ENCODE measurements around the gene GMIP.

Gene GMIP

DNA sequence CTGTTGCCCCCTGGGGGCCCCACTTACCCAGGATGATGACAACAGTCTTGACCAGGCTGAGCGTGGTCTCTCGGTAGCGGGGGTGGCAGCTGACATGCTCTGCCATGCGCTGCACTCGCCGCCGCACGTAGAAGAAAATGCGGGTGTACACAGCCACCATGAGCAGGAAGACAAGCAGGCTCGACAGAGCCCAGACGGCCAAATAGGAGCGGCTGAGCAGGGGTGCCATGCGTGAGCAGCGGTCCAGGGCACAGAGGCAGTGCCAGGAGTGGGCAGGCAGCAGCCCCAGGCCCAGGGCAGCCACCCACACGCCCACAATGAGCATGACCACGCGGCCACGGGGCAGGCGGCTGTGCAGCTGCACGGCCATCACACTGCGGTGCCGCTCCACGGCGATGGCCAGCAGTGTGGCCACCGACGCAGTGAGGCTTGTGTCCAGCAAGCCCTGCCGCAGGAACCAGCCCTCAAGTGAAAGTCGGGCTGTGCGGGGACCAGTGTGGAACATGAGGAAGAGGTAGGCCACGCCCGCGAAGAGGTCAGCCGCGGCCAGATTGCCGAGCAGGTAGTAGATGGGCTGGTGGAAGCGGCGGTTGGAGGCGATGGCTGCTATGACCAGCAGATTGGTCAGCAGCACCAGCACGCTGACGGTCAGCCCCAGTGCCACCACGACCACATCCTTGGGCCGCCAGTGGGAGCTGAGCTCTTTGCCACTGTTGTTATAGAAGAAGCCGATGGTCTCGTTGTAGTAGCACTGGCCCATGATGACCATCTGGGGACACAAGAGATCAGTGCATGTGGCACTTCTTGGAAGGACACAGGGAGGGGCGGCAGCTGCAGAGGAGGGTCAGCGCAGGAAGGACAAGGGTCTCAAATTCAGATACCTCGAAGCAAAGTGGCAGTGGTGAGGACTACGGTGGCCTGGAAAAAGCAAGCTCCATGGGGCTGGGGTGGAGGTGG lies 16.7 kb downstream of the GMIP start:
- Histone ChIP-seq H3K4me1 (ENCODE audit: control insufficient read depth, insufficient read depth, low read depth, low read length) (peaks cover 20% of the 10 kb centered on the region), H3K27ac (ENCODE audit: low read length, poor library complexity, severe bottlenecking) (no peak overlapping the region), H3K36me3 (ENCODE audit: control insufficient read depth in 1 of 2, insufficient read depth in 2 of 2, low read depth in 1 of 2, low read length in 2 of 2) (peaks cover 8 to 42% of the 10 kb centered on the region in 2 experiments), H3K14ac (ENCODE audit: low read length in 2 of 2) (peak overlapping the region in 1 of 2 experiments; percentile 74), H3K9me3 (ENCODE audit: control insufficient read depth, low read length) (no peaks in the 10 kb centered on the region), H2BK15ac (ENCODE audit: low read depth, poor library complexity, severe bottlenecking) (no peak overlapping the region), H2BK120ac (ENCODE audit: low read depth, low read length) (no peak overlapping the region), H3K4ac (ENCODE audit: low read depth in 1 of 2, low read length in 2 of 2) (no peak overlapping the region), H4K91ac (ENCODE audit: low read length) (no peak overlapping the region), H3K18ac (ENCODE audit: low read depth in 1 of 2, low read length in 2 of 2) (no peak overlapping the region), H2BK5ac (ENCODE audit: low read depth, low read length, poor library complexity, severe bottlenecking) (no peak overlapping the region), H2AK5ac (ENCODE audit: low read length, severe bottlenecking) (no peak overlapping the region), H2AFZ (ENCODE audit: low read depth, low read length) (no peak overlapping the region), H3K9ac (ENCODE audit: low read length) (no peak overlapping the region), H3K4me3 (ENCODE audit: insufficient read depth in 1 of 2, low read depth in 1 of 2, low read length in 2 of 2) (peak overlapping the region in 1 of 2 experiments; percentile 30), H4K8ac (ENCODE audit: low read length) (no peak overlapping the region), H3K4me2 (ENCODE audit: low read length, poor library complexity, severe bottlenecking) (no peak overlapping the region), H3K27me3 (ENCODE audit: control insufficient read depth in 1 of 2, insufficient read depth in 1 of 2, low read length in 2 of 2) (peaks cover 0 to 6% of the 10 kb centered on the region in 2 experiments), H3K23ac (ENCODE audit: low read length in 2 of 2) (no peak overlapping the region), H2BK12ac (ENCODE audit: low read length in 2 of 2) (no peak overlapping the region), H3K79me1 (replicated peaks; ENCODE audit: low read length, poor library complexity, severe bottlenecking) (no peaks in the 10 kb centered on the region)
- no peak for DNase-seq
- 96% methylated on average over 47 of the region's 48 CpGs for WGBS

DNA sequence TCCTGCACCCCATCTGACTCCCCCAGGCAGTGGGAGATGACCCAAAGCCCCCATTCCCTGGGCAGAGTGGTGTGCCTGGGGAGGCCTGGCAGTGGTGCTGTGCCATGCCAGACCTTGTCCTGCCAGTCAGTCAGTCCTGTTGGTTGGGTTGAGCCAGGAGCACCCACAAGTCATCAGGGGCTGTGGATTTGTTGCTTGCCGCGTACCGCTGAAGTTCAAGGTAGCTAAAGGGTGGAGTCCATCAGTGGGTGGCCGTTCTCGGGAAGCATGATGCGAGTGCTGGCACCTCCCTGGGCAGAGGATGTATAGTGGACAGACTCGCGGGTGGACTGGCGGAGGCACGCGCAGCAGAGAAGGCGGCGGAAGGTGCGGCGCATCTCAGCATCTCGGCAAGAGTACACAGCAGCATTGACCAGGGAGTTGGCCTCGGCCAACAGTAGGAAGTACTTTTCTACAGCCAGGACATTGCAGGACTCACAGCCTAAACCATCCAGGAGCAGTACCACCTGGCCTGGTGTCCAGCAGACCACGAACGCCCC lies 19.4 kb downstream of the GMIP start:
- Histone ChIP-seq H3K36me3 (ENCODE audit: control insufficient read depth in 1 of 2, insufficient read depth in 2 of 2, low read depth in 1 of 2, low read length in 2 of 2) (peaks cover 0 to 21% of the 10 kb centered on the region in 2 experiments), H3K9me3 (ENCODE audit: control insufficient read depth, low read length) (no peaks in the 10 kb centered on the region), H2BK120ac (ENCODE audit: low read depth, low read length) (no peak overlapping the region), H3K9ac (ENCODE audit: low read length) (no peak overlapping the region), H3K18ac (ENCODE audit: low read depth in 1 of 2, low read length in 2 of 2) (no peak overlapping the region), H4K8ac (ENCODE audit: low read length) (no peak overlapping the region), H3K14ac (ENCODE audit: low read length in 2 of 2) (no peak overlapping the region), H4K91ac (ENCODE audit: low read length) (peak overlapping the region; percentile 11), H3K27ac (ENCODE audit: low read length, poor library complexity, severe bottlenecking) (no peak overlapping the region), H3K4me1 (ENCODE audit: control insufficient read depth, insufficient read depth, low read depth, low read length) (peaks cover 21% of the 10 kb centered on the region), H3K4ac (ENCODE audit: low read depth in 1 of 2, low read length in 2 of 2) (no peak overlapping the region), H2AFZ (ENCODE audit: low read depth, low read length) (no peak overlapping the region), H2BK12ac (ENCODE audit: low read length in 2 of 2) (no peak overlapping the region), H2BK5ac (ENCODE audit: low read depth, low read length, poor library complexity, severe bottlenecking) (no peak overlapping the region), H3K23ac (ENCODE audit: low read length in 2 of 2) (no peak overlapping the region), H2AK5ac (ENCODE audit: low read length, severe bottlenecking) (no peak overlapping the region), H3K27me3 (ENCODE audit: control insufficient read depth in 1 of 2, insufficient read depth in 1 of 2, low read length in 2 of 2) (peaks cover 0 to 6% of the 10 kb centered on the region in 2 experiments), H3K4me2 (ENCODE audit: low read length, poor library complexity, severe bottlenecking) (no peak overlapping the region), H2BK15ac (ENCODE audit: low read depth, poor library complexity, severe bottlenecking) (no peak overlapping the region), H3K79me1 (replicated peaks; ENCODE audit: low read length, poor library complexity, severe bottlenecking) (no peaks in the 10 kb centered on the region), H3K4me3 (ENCODE audit: insufficient read depth in 1 of 2, low read depth in 1 of 2, low read length in 2 of 2) (no peak overlapping the region)
- WGBS = 97% methylated on average over 19 of the region's 19 CpGs
- DNase-seq = no peak

DNA sequence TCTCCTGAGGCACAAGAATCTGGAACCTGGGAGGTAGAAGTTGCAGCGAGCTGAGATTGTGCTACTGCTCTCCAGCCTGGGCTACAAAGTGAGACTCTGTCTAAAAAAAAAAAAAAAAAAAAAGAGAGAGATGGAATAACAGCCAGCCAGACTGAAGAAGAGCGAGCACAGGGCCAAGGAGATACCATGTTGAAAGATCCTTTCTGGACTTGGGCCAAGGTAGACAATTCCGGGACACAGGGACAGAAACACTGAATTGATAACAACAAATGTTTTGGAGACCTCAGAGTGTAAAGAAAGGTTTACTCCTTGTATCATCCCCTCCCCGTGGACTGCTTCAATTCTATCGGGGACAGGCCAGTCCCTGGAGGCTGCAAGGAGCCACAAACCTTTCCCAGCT lies 20.1 kb downstream of the GMIP start:
- Histone ChIP-seq H3K27me3 (ENCODE audit: control insufficient read depth in 1 of 2, insufficient read depth in 1 of 2, low read length in 2 of 2) (peaks cover 0 to 6% of the 10 kb centered on the region in 2 experiments), H4K8ac (ENCODE audit: low read length) (no peak overlapping the region), H3K9ac (ENCODE audit: low read length) (no peak overlapping the region), H2BK5ac (ENCODE audit: low read depth, low read length, poor library complexity, severe bottlenecking) (no peak overlapping the region), H3K4me2 (ENCODE audit: low read length, poor library complexity, severe bottlenecking) (no peak overlapping the region), H3K9me3 (ENCODE audit: control insufficient read depth, low read length) (no peaks in the 10 kb centered on the region), H4K91ac (ENCODE audit: low read length) (no peak overlapping the region), H3K4ac (ENCODE audit: low read depth in 1 of 2, low read length in 2 of 2) (no peak overlapping the region), H3K18ac (ENCODE audit: low read depth in 1 of 2, low read length in 2 of 2) (no peak overlapping the region), H3K4me1 (ENCODE audit: control insufficient read depth, insufficient read depth, low read depth, low read length) (peaks cover 20% of the 10 kb centered on the region), H3K14ac (ENCODE audit: low read length in 2 of 2) (no peak overlapping the region), H3K23ac (ENCODE audit: low read length in 2 of 2) (no peak overlapping the region), H2AFZ (ENCODE audit: low read depth, low read length) (no peak overlapping the region), H2BK15ac (ENCODE audit: low read depth, poor library complexity, severe bottlenecking) (no peak overlapping the region), H3K36me3 (ENCODE audit: control insufficient read depth in 1 of 2, insufficient read depth in 2 of 2, low read depth in 1 of 2, low read length in 2 of 2) (peaks cover 0 to 21% of the 10 kb centered on the region in 2 experiments), H2AK5ac (ENCODE audit: low read length, severe bottlenecking) (no peak overlapping the region), H2BK12ac (ENCODE audit: low read length in 2 of 2) (no peak overlapping the region), H3K27ac (ENCODE audit: low read length, poor library complexity, severe bottlenecking) (no peak overlapping the region), H2BK120ac (ENCODE audit: low read depth, low read length) (no peak overlapping the region), H3K79me1 (replicated peaks; ENCODE audit: low read length, poor library complexity, severe bottlenecking) (no peaks in the 10 kb centered on the region), H3K4me3 (ENCODE audit: insufficient read depth in 1 of 2, low read depth in 1 of 2, low read length in 2 of 2) (no peak overlapping the region)
- no peak for DNase-seq
- 90% methylated on average over 5 of the region's 5 CpGs for WGBS

DNA sequence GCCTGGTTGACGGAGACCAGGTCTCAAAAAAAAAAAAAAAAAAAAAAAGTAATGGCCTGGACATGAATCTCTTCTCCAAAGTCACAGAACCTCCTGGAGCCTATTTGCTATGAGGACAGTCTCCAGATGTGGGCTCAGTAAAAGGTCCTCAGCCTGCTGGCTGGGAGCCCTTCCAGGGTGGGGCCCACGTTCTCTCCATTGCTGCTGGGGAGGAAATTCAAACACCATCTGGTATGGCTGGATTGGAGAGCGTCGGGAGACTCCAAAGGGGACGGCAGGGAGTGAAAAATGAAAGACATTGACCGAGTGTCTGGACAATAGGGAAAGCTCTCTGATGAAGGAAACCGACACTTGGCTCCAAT lies 23.6 kb downstream of the GMIP start:
- no peak overlapping the region for H3K14ac ChIP-seq (ENCODE audit: low read length in 2 of 2)
- H4K91ac ChIP-seq (ENCODE audit: low read length) = no peak overlapping the region
- H3K27ac ChIP-seq (ENCODE audit: low read length, poor library complexity, severe bottlenecking) = no peak overlapping the region
- H3K9ac ChIP-seq (ENCODE audit: low read length) = no peak overlapping the region
- H2BK120ac ChIP-seq (ENCODE audit: low read depth, low read length) = no peak overlapping the region
- H2BK12ac ChIP-seq (ENCODE audit: low read length in 2 of 2) = no peak overlapping the region
- peaks cover 1% of the 10 kb centered on the region for H3K79me1 ChIP-seq (replicated peaks; ENCODE audit: low read length, poor library complexity, severe bottlenecking)
- no peak overlapping the region for H3K23ac ChIP-seq (ENCODE audit: low read length in 2 of 2)
- H2AFZ ChIP-seq (ENCODE audit: low read depth, low read length) = no peak overlapping the region
- DNase-seq = no peak
- H3K9me3 ChIP-seq (ENCODE audit: control insufficient read depth, low read length) = no peaks in the 10 kb centered on the region
- H3K27me3 ChIP-seq (ENCODE audit: control insufficient read depth in 1 of 2, insufficient read depth in 1 of 2, low read length in 2 of 2) = no peaks in the 10 kb centered on the region
- peaks cover 10% of the 10 kb centered on the region for H3K4me1 ChIP-seq (ENCODE audit: control insufficient read depth, insufficient read depth, low read depth, low read length)
- H2AK5ac ChIP-seq (ENCODE audit: low read length, severe bottlenecking) = no peak overlapping the region
- peaks cover 0 to 13% of the 10 kb centered on the region in 2 experiments for H3K36me3 ChIP-seq (ENCODE audit: control insufficient read depth in 1 of 2, insufficient read depth in 2 of 2, low read depth in 1 of 2, low read length in 2 of 2)
- no peak overlapping the region for H3K4me2 ChIP-seq (ENCODE audit: low read length, poor library complexity, severe bottlenecking)
- WGBS = 73% methylated on average over 7 of the region's 7 CpGs
- H3K18ac ChIP-seq (ENCODE audit: low read depth in 1 of 2, low read length in 2 of 2) = no peak overlapping the region
- no peak overlapping the region for H3K4me3 ChIP-seq (ENCODE audit: insufficient read depth in 1 of 2, low read depth in 1 of 2, low read length in 2 of 2)
- H3K4ac ChIP-seq (ENCODE audit: low read depth in 1 of 2, low read length in 2 of 2) = no peak overlapping the region
- H2BK5ac ChIP-seq (ENCODE audit: low read depth, low read length, poor library complexity, severe bottlenecking) = no peak overlapping the region
- no peak overlapping the region for H2BK15ac ChIP-seq (ENCODE audit: low read depth, poor library complexity, severe bottlenecking)
- no peak overlapping the region for H4K8ac ChIP-seq (ENCODE audit: low read length)
